GM19328 (cell line): ENCODE results near the gene ZGLP1.
A peak's percentile ranks its signal among the peaks of the same experiment; 100 is the strongest.

ENCODE experiments used
- ATAC-seq: cut with Tn5 transposase; IDR thresholded peaks from one replicate; pipeline ENCODE4 v1.9.1; 2021; ENCODE audit warnings: mild to moderate bottlenecking, moderate library complexity; ENCODE audit not compliant: unreplicated experiment

The ZGLP1 gene

GRCh38 chr19:10279737-10280442 lies 29.7 kb downstream of the ZGLP1 start:
- ATAC-seq = no peak

- ATAC-seq = no peak
Measured at GRCh38 chr19:10278935-10279334, 30.7 kb downstream of the ZGLP1 start.

GRCh38 chr19:10277795-10278589 lies 31.6 kb downstream of the ZGLP1 start:
- ATAC-seq = no peak

- ATAC-seq = no peak
Measured at GRCh38 chr19:10274589-10274988, 35.0 kb downstream of the ZGLP1 start.

GRCh38 chr19:10271543-10272086 lies 38.0 kb downstream of the ZGLP1 start:
- no peak for ATAC-seq

GRCh38 chr19:10270616-10271394 lies 38.8 kb downstream of the ZGLP1 start, which contains the start of gene ICAM1:
TSS of gene ICAM1 (plus strand) at chr19:10271120. CDS start at chr19:10271160, 40 bp downstream.
- ATAC-seq = peak; percentile 47

GRCh38 chr19:10270180-10270615 lies 39.4 kb downstream of the ZGLP1 start:
- no peak for ATAC-seq

- ATAC-seq = no peak
Measured at GRCh38 chr19:10269333-10270179, 40.1 kb downstream of the ZGLP1 start.

GRCh38 chr19:10268071-10268470 lies 41.5 kb downstream of the ZGLP1 start:
- ATAC-seq = no peak

- ATAC-seq = no peak
Measured at GRCh38 chr19:10266706-10267105, 42.9 kb downstream of the ZGLP1 start.

GRCh38 chr19:10262771-10263170 lies 46.8 kb downstream of the ZGLP1 start:
- no peak for ATAC-seq

GRCh38 chr19:10260141-10260584 lies 49.5 kb downstream of the ZGLP1 start:
- no peak for ATAC-seq

GRCh38 chr19:10259162-10259905 lies 50.3 kb downstream of the ZGLP1 start:
- ATAC-seq = no peak

- ATAC-seq = no peak
Measured at GRCh38 chr19:10258080-10258710, 51.4 kb downstream of the ZGLP1 start.

- ATAC-seq = no peak
Measured at GRCh38 chr19:10256970-10257615, 52.5 kb downstream of the ZGLP1 start.

- ATAC-seq = no peak
Measured at GRCh38 chr19:10256551-10256950, 53.1 kb downstream of the ZGLP1 start.

- ATAC-seq = no peak
Measured at GRCh38 chr19:10255358-10255757, 54.3 kb downstream of the ZGLP1 start.
